PFSK-1 (cell line): Measurements from ENCODE around the gene AMPD1.

Source experiments
- FOXP2 ChIP-seq: optimal IDR thresholded peaks from 2 replicates; pipeline ENCODE3; 2011; ENCODE audit warnings: borderline replicate concordance, control low read depth, inconsistent platforms; ENCODE audit not compliant: insufficient read depth; ENCODE audit errors: extremely low read length, extremely low read depth
- POLR2AphosphoS5 ChIP-seq: IDR thresholded peaks from 2 replicates; pipeline ENCODE4 v1.6.1; 2012; ENCODE audit warnings: low read depth, mild to moderate bottlenecking, control low read depth, low read length, moderate library complexity
- SIN3A ChIP-seq: IDR thresholded peaks from 2 replicates; pipeline ENCODE4 v1.6.1; 2012; ENCODE audit warnings: mild to moderate bottlenecking, low read length, moderate library complexity, borderline replicate concordance; ENCODE audit not compliant: insufficient read depth
- TAF1 ChIP-seq: IDR thresholded peaks from 2 replicates; pipeline ENCODE4 v1.6.1; 2012; ENCODE audit warnings: low read length, control low read depth, borderline replicate concordance; ENCODE audit not compliant: insufficient read depth
- TF ChIP-seq, protein P1 (sequence below), 2 experiments: IDR thresholded peaks; 2 replicates each; pipeline versions ENCODE4 v1.6.1 to v1.8.0; 2011 to 2012; ENCODE audit warnings: low read depth in 2 of 2, low read length in 2 of 2, control low read depth in 1 of 2, inconsistent platforms in 1 of 2, mild to moderate bottlenecking in 1 of 2, moderate library complexity in 1 of 2; ENCODE audit not compliant: insufficient read depth in 1 of 2

DNA sequence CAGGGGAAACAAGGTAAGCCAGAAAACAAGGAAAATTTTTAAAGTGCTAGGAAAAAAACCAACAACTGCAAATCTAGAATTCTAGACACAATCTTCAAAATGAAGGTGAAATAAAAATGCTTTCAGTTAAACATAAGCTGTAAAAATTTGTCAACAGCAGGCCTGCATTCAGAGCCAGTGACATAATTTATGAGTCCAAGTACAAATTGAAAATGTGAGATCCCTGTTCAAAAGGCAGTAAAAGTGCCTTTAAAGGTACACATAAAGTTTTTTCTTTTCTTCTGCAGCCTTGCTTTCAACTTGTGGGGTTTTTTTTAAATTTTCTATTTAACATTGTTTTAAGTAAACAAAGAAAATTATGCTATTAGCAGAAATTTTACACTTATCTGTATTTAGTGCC lies 62.9 kb downstream of the AMPD1 start:
- TF ChIP-seq, protein P1, sequence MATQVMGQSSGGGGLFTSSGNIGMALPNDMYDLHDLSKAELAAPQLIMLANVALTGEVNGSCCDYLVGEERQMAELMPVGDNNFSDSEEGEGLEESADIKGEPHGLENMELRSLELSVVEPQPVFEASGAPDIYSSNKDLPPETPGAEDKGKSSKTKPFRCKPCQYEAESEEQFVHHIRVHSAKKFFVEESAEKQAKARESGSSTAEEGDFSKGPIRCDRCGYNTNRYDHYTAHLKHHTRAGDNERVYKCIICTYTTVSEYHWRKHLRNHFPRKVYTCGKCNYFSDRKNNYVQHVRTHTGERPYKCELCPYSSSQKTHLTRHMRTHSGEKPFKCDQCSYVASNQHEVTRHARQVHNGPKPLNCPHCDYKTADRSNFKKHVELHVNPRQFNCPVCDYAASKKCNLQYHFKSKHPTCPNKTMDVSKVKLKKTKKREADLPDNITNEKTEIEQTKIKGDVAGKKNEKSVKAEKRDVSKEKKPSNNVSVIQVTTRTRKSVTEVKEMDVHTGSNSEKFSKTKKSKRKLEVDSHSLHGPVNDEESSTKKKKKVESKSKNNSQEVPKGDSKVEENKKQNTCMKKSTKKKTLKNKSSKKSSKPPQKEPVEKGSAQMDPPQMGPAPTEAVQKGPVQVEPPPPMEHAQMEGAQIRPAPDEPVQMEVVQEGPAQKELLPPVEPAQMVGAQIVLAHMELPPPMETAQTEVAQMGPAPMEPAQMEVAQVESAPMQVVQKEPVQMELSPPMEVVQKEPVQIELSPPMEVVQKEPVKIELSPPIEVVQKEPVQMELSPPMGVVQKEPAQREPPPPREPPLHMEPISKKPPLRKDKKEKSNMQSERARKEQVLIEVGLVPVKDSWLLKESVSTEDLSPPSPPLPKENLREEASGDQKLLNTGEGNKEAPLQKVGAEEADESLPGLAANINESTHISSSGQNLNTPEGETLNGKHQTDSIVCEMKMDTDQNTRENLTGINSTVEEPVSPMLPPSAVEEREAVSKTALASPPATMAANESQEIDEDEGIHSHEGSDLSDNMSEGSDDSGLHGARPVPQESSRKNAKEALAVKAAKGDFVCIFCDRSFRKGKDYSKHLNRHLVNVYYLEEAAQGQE (IDR thresholded peaks at IDR 0.05; ENCODE audit: insufficient read depth in 1 of 2, low read depth in 2 of 2, low read length in 2 of 2) = no peak
- no peak for TF ChIP-seq POLR2AphosphoS5
- no peak for TF ChIP-seq TAF1
- no peak for TF ChIP-seq SIN3A
- no peak for TF ChIP-seq FOXP2
